ENCODE data around the gene SCFD2.

GRCh38 chr4:53232371-53232770 is 133.5 kb downstream of the SCFD2 start:
- TF ChIP-seq SIN3A (IDR thresholded peaks at IDR 0.05; ENCODE audit: borderline replicate concordance, insufficient read depth, low read length), result no peak
- no peak for TF ChIP-seq TAF1 (IDR thresholded peaks at IDR 0.05; ENCODE audit: borderline replicate concordance, insufficient read depth, low read length)
- no peak for TF ChIP-seq REST (IDR thresholded peaks at IDR 0.05; ENCODE audit: insufficient read depth in 1 of 2, low read depth in 2 of 2, low read length in 2 of 2)
- no peak for TF ChIP-seq POLR2AphosphoS5 (IDR thresholded peaks at IDR 0.05; ENCODE audit: low read depth, low read length)
- no peak for TF ChIP-seq FOXP2 (optimal IDR thresholded peaks at IDR 0.05; ENCODE audit: borderline replicate concordance, extremely low read depth, extremely low read length, insufficient read depth)

All from PFSK-1 (cell line).